Lung (tissue), 12 donors: ENCODE results near the gene STK35. TPM values are rescaled to one million over a fixed set of nuclear protein-coding genes. Genes with fewer than 3 reads are reported as not detected.

Experiments used
- ATAC-seq: fragments of 200-7000 bp; cut with Tn5 transposase; one replicate; pipeline ENCODE4 v1.9.1; 2020; ENCODE audit warnings: moderate number of reproducible peaks; ENCODE audit not compliant: insufficient read depth, low FRiP score
- DNase-seq, 3 donors: peaks; one replicate each; pipeline ENCODE4 v3.0.0-alpha.2; 2013 to 2017
- H3K27ac ChIP-seq, 2 donors: one replicate each; pipeline ENCODE4 v1.5.1; 2013; ENCODE audit warnings: mild to moderate bottlenecking in 2 of 2, moderate library complexity in 2 of 2, control low read depth in 1 of 2, inconsistent platforms in 1 of 2, low read depth in 1 of 2, low read length in 1 of 2
- H3K27me3 ChIP-seq, 3 donors: one replicate each; pipeline ENCODE4 v1.5.1; 2013; ENCODE audit warnings: low read length in 2 of 3; ENCODE audit not compliant: control insufficient read depth in 3 of 3, insufficient read depth in 3 of 3
- H3K36me3 ChIP-seq, 4 donors: one replicate each; pipeline ENCODE4 v1.5.1; 2013; ENCODE audit warnings: low read length in 4 of 4, mild to moderate bottlenecking in 1 of 4, moderate library complexity in 1 of 4; ENCODE audit not compliant: control insufficient read depth in 4 of 4, insufficient read depth in 4 of 4
- H3K4me1 ChIP-seq, 5 donors: one replicate each; pipeline ENCODE4 v1.5.1; 2013; ENCODE audit warnings: low read length in 5 of 5, mild to moderate bottlenecking in 2 of 5, moderate library complexity in 1 of 5; ENCODE audit not compliant: control insufficient read depth in 5 of 5, insufficient read depth in 5 of 5
- H3K4me3 ChIP-seq: one replicate; pipeline ENCODE4 v1.5.1; 2013; ENCODE audit warnings: mild to moderate bottlenecking, control low read depth, moderate library complexity
- H3K9ac ChIP-seq, 2 donors: one replicate each; pipeline ENCODE4 v1.5.1; 2013; ENCODE audit warnings: low read length in 2 of 2, control low read depth in 1 of 2; ENCODE audit not compliant: insufficient read depth in 1 of 2
- H3K9me3 ChIP-seq, 4 donors: one replicate each; pipeline ENCODE4 v1.5.1; 2013; ENCODE audit warnings: low read length in 3 of 4, mild to moderate bottlenecking in 1 of 4, moderate library complexity in 1 of 4; ENCODE audit not compliant: control insufficient read depth in 4 of 4, insufficient read depth in 3 of 4
- CTCF ChIP-seq: IDR thresholded peaks from 2 replicates; pipeline ENCODE4 v1.5.1; 2012; ENCODE audit warnings: mild to moderate bottlenecking; ENCODE audit errors: control extremely low read depth, extremely low read depth
- WGBS, 2 donors: extraction: QIAGEN DNeasy Blood & Tissue Kit; methylation state at CpG; one replicate each; pipeline ENCODE4 v1.1.7; 2013; 5-methylcytosine and 5-hydroxymethylcytosine counted together
- polyA plus RNA-seq, 2 donors: library from polyadenylated mRNA; stranded (reverse); fragments of 200-250 nt; gene quantifications; one replicate each; pipeline ENCODE4 v1.2.1, GENCODE V29; 2013
- total RNA-seq, 2 donors: library from RNA; depleted of rRNA in 1 of 2; stranded (reverse); fragments of >200 nt in 1 of 2; gene quantifications; one replicate each; pipeline ENCODE4 v1.2.1, GENCODE V29; 2014 to 2021
- donor health status: control.
- donor health status: control.
- donor health status: Bipolar disorder and iron deficiency.
- donor health status: healthy.
- donor health status: DM: yes; HTN: yes; CAD: no.

The STK35 gene
- total and polyA plus RNA-seq, 4 donors, result 5.8 to 24.2 (median 12.5) TPM

- no peak for DNase-seq
- 70 to 76% methylated on average over 5 of the region's 5 CpGs for WGBS, 2 donors
- no peak for TF ChIP-seq CTCF
- Histone ChIP-seq H3K27me3 (peaks cover 4 to 59% (median 12%) of the 10 kb centered on the region in 3 donors), H3K4me1 (peaks cover 0 to 5% (median 0%) of the 10 kb centered on the region in 5 donors), H3K9ac (no peak overlapping the region), H3K27ac (no peak overlapping the region), H3K4me3 (no peak overlapping the region), H3K36me3 (no peaks in the 10 kb centered on the region), H3K9me3 (no peaks in the 10 kb centered on the region)
- ATAC-seq, result no peak
Measured at GRCh38 chr20:2089447-2089846, 12.2 kb upstream of the STK35 start.

- no peak overlapping the region for H3K9ac ChIP-seq
- H3K27ac ChIP-seq, result no peak overlapping the region
- whole genome bisulfite sequencing, 2 donors, result 56 to 57% methylated on average over 4 of the region's 4 CpGs
- H3K9me3 ChIP-seq, result no peaks in the 10 kb centered on the region
- H3K4me3 ChIP-seq, result no peak overlapping the region
- ATAC-seq (no peak), DNase-seq (no peak)
- TF ChIP-seq CTCF, result no peak
- H3K27me3 ChIP-seq, result peaks cover 0 to 43% (median 17%) of the 10 kb centered on the region in 3 donors
- H3K4me1 ChIP-seq, result no peaks in the 10 kb centered on the region
- H3K36me3 ChIP-seq, result no peaks in the 10 kb centered on the region
Measured at GRCh38 chr20:2093159-2093781, 8.4 kb upstream of the STK35 start.

GRCh38 chr20:2093883-2094282 is 7.7 kb upstream of the STK35 start:
- ATAC-seq, result no peak
- 44 to 53% methylated on average over 8 of the region's 8 CpGs for WGBS, 2 donors
- H3K9ac ChIP-seq, result no peak overlapping the region
- peaks cover 0 to 37% (median 12%) of the 10 kb centered on the region in 3 donors for H3K27me3 ChIP-seq
- no peak for DNase-seq
- TF ChIP-seq CTCF, result no peak
- H3K36me3 ChIP-seq, result no peaks in the 10 kb centered on the region
- no peak overlapping the region for H3K4me3 ChIP-seq
- H3K27ac ChIP-seq, result no peak overlapping the region
- no peaks in the 10 kb centered on the region for H3K4me1 ChIP-seq
- no peaks in the 10 kb centered on the region for H3K9me3 ChIP-seq
